Breast epithelium (tissue), 3 donors: Measurements from ENCODE around the gene CADPS2.

Source experiments
- CTCF ChIP-seq, 3 donors: fragments of 450-650 bp; IDR thresholded peaks; one replicate each; pipeline ENCODE4 v1.5.1; 2016 to 2017; ENCODE audit warnings: antibody characterized with exemption in 3 of 3, mild to moderate bottlenecking in 3 of 3, moderate library complexity in 3 of 3
- POLR2A ChIP-seq: fragments of 450-650 bp; IDR thresholded peaks from one replicate; pipeline ENCODE4 v1.6.1; 2016; ENCODE audit warnings: antibody characterized with exemption, mild to moderate bottlenecking, moderate library complexity
- POLR2AphosphoS5 ChIP-seq, 3 donors: sonication (generic); formaldehyde crosslinking; IDR thresholded peaks; one replicate each; pipeline ENCODE4 v1.6.1; 2017; ENCODE audit warnings: antibody characterized with exemption in 3 of 3

- no peak for TF ChIP-seq POLR2AphosphoS5 (IDR thresholded peaks at IDR 0.05)
- no peak for TF ChIP-seq CTCF (IDR thresholded peaks at IDR 0.05)
- no peak for TF ChIP-seq POLR2A
These were observed 201.8 kb downstream of the CADPS2 start for GRCh38 chr7:122684504-122684903.
